PC-3 (cell line): ENCODE measurements around the gene BIN2. TPM values are rescaled to one million over a fixed set of nuclear protein-coding genes. Genes with fewer than 3 reads are reported as not detected.

Source experiments
- ATAC-seq: fragments of 200-7000 bp; cut with Tn5 transposase; 2 replicates; pipeline ENCODE4 v1.9.1; 2020; ENCODE audit warnings: mild to moderate bottlenecking, moderate library complexity
- BruUV-seq: library from RNA; stranded (reverse); fragments of 400-500 nt; replicated peaks from 2 replicates; lab custom pipeline; 2021; lab: Mats Ljungman, UMichigan
- CTCF ChIA-PET: fragments of 300-600 bp; sonication (Branson Sonifier 250); formaldehyde crosslinking; loops from one replicate; lab custom pipeline; 2022; ENCODE audit warnings: antibody characterized with exemption; lab: Charles Lee
- POLR2A ChIA-PET: fragments of 300-600 bp; sonication (Branson Sonifier 250); formaldehyde crosslinking; loops from one replicate; lab custom pipeline; 2022; ENCODE audit warnings: antibody characterized with exemption; ENCODE audit not compliant: unreplicated experiment; lab: Charles Lee
- DNase-seq: peaks from one replicate; pipeline ENCODE4 v3.0.0-alpha.2; 2015
- H2AFZ ChIP-seq: fragments of 300-600 bp; sonication (generic); 2 replicates; pipeline ENCODE4 v1.6.0; 2016; ENCODE audit warnings: antibody characterized with exemption, low read length
- H3F3A ChIP-seq: fragments of 300-600 bp; sonication (generic); one replicate; pipeline ENCODE4 v1.6.0; 2017; ENCODE audit warnings: antibody characterized with exemption, low read length, control low read depth, mild to moderate bottlenecking; ENCODE audit not compliant: unreplicated experiment
- H3K27ac ChIP-seq: fragments of 300-600 bp; sonication (generic); 2 replicates; pipeline ENCODE4 v1.5.1; 2016; ENCODE audit warnings: mild to moderate bottlenecking, low read length
- H3K27me3 ChIP-seq: fragments of 300-600 bp; sonication (generic); 2 replicates; pipeline ENCODE4 v1.6.1; 2016; ENCODE audit warnings: low read length, mixed read lengths
- H3K36me3 ChIP-seq: fragments of 300-600 bp; sonication (generic); 2 replicates; pipeline ENCODE4 v1.6.1; 2016; ENCODE audit warnings: low read depth, mixed run types, low read length, mixed read lengths
- H3K4me1 ChIP-seq: fragments of 300-600 bp; sonication (generic); 2 replicates; pipeline ENCODE4 v1.5.1; 2016; ENCODE audit warnings: low read length; ENCODE audit not compliant: insufficient read depth
- H3K4me2 ChIP-seq: fragments of 300-600 bp; sonication (generic); 2 replicates; pipeline ENCODE4 v1.6.0; 2016; ENCODE audit warnings: low read length
- H3K4me3 ChIP-seq: fragments of 300-600 bp; sonication (generic); 2 replicates; pipeline ENCODE4 v1.5.1; 2016; ENCODE audit warnings: mild to moderate bottlenecking, low read length, mixed read lengths
- H3K79me2 ChIP-seq: fragments of 300-600 bp; sonication (generic); 2 replicates; pipeline ENCODE4 v1.6.1; 2017; ENCODE audit warnings: low read length, mixed read lengths
- H3K9ac ChIP-seq: fragments of 300-600 bp; sonication (generic); 2 replicates; pipeline ENCODE4 v1.6.0; 2016; ENCODE audit warnings: mild to moderate bottlenecking, low read length
- H3K9me2 ChIP-seq: fragments of 300-600 bp; sonication (generic); replicated peaks from 2 replicates; pipeline ENCODE4 v1.6.1; 2016; ENCODE audit warnings: mixed run types, low read length, mixed read lengths
- H3K9me3 ChIP-seq: fragments of 300-600 bp; sonication (generic); 2 replicates; pipeline ENCODE4 v1.6.1; 2016; ENCODE audit warnings: low read length, mixed read lengths
- H4K20me1 ChIP-seq: fragments of 300-600 bp; sonication (generic); 2 replicates; pipeline ENCODE4 v1.6.1; 2016; ENCODE audit warnings: low read length, mixed read lengths
- EZH2 ChIP-seq: fragments of 300-600 bp; sonication (generic); IDR thresholded peaks from one replicate; pipeline ENCODE4 v1.6.1; 2017; ENCODE audit warnings: antibody characterized with exemption, mild to moderate bottlenecking, low read length; ENCODE audit not compliant: unreplicated experiment
- EZH2phosphoT487 ChIP-seq: fragments of 300-600 bp; sonication (generic); IDR thresholded peaks from 2 replicates; pipeline ENCODE4 v1.6.1; 2018; ENCODE audit warnings: mild to moderate bottlenecking, antibody characterized with exemption, low read length, borderline replicate concordance
- intact Hi-C: fragments of 100-400 bp; cut with micrococcal nuclease; formaldehyde crosslinking; loops from 2 replicates; pipeline ENCODE4 v1.9.0; 2023
- total RNA-seq: library from RNA; depleted of rRNA; stranded (reverse); fragments of >200 nt; gene quantifications from 2 replicates; pipeline ENCODE4 v1.2.3, GENCODE V29; 2014
- TF ChIP-seq, protein P1 (sequence below): fragments of 300-600 bp; sonication (generic); conservative IDR thresholded peaks from 2 replicates; pipeline ENCODE4 v1.5.1; 2017; ENCODE audit warnings: antibody characterized with exemption, low read depth, mild to moderate bottlenecking, low read length

Gene BIN2
- total RNA-seq, 1 experiment from 2014 or later: not detected

DNA sequence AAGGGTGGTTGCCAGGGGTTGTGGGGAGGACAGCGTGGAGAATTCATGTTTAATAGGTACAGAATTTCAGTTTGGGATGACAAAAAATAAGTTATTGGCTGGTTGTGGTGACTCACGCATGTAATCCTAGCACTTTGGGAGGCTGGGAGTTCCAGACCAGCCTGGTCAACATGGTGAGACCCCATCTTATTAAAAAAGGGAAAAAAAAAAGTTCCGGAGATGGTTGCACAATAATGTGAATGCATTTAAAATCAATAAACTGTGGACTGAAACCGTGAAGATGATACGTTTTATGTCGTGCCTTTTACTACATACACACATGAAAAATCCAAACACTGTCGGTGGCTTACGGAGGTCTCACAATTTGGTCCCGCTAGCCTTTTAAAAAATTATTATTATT is 46.7 kb upstream of the BIN2 start:
- Histone ChIP-seq H3K4me1 (peaks cover 42% of the 10 kb centered on the region), H3F3A (peaks cover 12% of the 10 kb centered on the region), H3K9ac (no peak overlapping the region), H3K27me3 (no peaks in the 10 kb centered on the region), H2AFZ (no peak overlapping the region), H3K27ac (no peak overlapping the region), H4K20me1 (no peaks in the 10 kb centered on the region), H3K9me2 (no peaks in the 10 kb centered on the region), H3K79me2 (peaks cover 14% of the 10 kb centered on the region), H3K36me3 (peaks cover 59% of the 10 kb centered on the region), H3K4me3 (no peak overlapping the region), H3K9me3 (no peaks in the 10 kb centered on the region), H3K4me2 (no peak overlapping the region)
- ChIA-PET CTCF (interaction anchor here (1.1 to 1.2 kb wide), 2 partner anchors 62 to 450 kb away, joined by 3 to 4 read pairs; no protein-coding TSS in a partner anchor), POLR2A (no interaction called here)
- ATAC-seq (no peak), DNase-seq (no peak)
- BruUV-seq: no TSS peak
- intact Hi-C loops: loop anchor here (1.0 to 5.0 kb wide), 4 partner anchors 16 to 162 kb away; partner anchors contain the start of gene SLC4A8
- no peak for TF ChIP-seq EZH2phosphoT487
- TF ChIP-seq, protein P1, sequence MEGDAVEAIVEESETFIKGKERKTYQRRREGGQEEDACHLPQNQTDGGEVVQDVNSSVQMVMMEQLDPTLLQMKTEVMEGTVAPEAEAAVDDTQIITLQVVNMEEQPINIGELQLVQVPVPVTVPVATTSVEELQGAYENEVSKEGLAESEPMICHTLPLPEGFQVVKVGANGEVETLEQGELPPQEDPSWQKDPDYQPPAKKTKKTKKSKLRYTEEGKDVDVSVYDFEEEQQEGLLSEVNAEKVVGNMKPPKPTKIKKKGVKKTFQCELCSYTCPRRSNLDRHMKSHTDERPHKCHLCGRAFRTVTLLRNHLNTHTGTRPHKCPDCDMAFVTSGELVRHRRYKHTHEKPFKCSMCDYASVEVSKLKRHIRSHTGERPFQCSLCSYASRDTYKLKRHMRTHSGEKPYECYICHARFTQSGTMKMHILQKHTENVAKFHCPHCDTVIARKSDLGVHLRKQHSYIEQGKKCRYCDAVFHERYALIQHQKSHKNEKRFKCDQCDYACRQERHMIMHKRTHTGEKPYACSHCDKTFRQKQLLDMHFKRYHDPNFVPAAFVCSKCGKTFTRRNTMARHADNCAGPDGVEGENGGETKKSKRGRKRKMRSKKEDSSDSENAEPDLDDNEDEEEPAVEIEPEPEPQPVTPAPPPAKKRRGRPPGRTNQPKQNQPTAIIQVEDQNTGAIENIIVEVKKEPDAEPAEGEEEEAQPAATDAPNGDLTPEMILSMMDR: no peak
- TF ChIP-seq EZH2: no peak

DNA sequence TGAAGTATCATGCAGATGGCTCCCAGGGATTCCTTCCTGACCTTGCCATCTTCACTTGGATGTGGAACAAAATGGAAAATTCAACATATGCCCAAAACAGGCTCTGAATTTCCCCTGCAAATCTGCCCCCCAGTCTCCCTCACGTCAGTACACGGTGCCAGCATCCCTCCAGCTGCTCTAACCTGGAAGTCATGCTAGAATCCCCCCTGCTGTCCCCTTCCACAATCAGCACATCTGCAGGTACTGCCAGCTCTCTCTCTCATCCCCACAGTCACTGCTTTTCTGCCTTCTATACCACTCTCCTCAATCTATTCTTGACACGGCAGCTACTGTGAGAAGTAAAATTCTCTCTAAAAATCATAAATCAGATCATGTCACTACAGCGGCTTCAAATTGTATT is 45.6 kb upstream of the BIN2 start:
- no peak overlapping the region for H3K4me3 ChIP-seq
- peak overlapping the region; percentile 1; the same call in 1 of the 2 replicates for H3K27ac ChIP-seq
- H2AFZ ChIP-seq: no peak overlapping the region
- no peak overlapping the region for H3K4me2 ChIP-seq
- H3K9ac ChIP-seq: no peak overlapping the region
- TF ChIP-seq EZH2phosphoT487: no peak
- no peak for TF ChIP-seq EZH2
- TF ChIP-seq, protein P1: no peak
- DNase-seq: no peak
- intact Hi-C loops: no loop called here
- peaks cover 12% of the 10 kb centered on the region for H3F3A ChIP-seq
- peaks cover 42% of the 10 kb centered on the region for H3K4me1 ChIP-seq
- H3K79me2 ChIP-seq: peaks cover 14% of the 10 kb centered on the region
- H4K20me1 ChIP-seq: no peaks in the 10 kb centered on the region
- no TSS peak for BruUV-seq
- H3K27me3 ChIP-seq: no peaks in the 10 kb centered on the region
- ChIA-PET CTCF (no interaction called here), POLR2A (no interaction called here)
- no peaks in the 10 kb centered on the region for H3K9me2 ChIP-seq
- H3K9me3 ChIP-seq: no peaks in the 10 kb centered on the region
- ATAC-seq: no peak
- peaks cover 51% of the 10 kb centered on the region for H3K36me3 ChIP-seq

DNA sequence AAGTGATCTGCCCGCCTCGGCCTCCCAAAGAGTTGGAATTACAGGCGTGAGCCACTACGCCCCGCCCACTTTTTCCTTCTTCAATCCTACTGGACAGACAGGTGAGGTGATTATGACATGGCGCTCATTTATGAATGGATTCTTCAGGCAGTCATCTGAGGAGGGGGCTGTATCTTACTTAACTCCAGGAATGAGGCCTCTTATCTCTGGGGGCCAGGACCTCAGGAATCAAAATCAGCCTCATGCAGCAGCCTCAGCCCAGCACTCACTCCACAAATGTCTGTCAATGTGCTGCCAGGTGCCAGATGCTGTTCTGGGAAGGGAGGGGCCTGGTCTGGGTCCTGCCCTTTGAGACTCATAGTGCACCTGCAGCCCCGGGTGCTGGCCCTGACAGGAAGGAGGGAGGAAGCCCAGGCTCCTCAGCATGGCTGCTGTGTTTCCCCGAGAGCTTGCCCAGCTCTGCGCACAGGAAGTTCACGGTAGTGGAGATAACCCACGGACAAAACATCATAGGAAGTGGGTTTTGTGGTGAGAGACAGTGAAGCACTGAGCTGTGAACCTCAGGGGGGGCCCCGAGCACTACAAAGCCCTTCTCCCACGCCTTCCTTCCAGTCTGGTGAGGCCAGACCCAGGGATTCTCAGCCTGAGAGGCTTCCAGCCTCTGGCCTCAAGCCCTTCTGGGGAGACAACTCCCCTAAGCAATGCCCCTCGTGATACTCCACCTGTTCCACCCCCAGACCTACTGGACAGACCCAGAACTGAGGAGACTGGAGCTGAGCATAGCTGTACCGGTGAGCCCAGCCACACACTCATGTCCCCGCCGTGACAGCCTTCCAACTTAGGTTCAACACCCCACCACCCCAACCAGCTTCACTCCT is 44.9 kb upstream of the BIN2 start:
- Histone ChIP-seq H3K79me2 (peaks cover 14% of the 10 kb centered on the region), H3K9me3 (no peaks in the 10 kb centered on the region), H3K9ac (no peak overlapping the region), H3F3A (peaks cover 12% of the 10 kb centered on the region), H3K4me3 (no peak overlapping the region), H3K36me3 (peaks cover 45% of the 10 kb centered on the region), H3K27ac (no peak overlapping the region), H4K20me1 (no peaks in the 10 kb centered on the region), H2AFZ (no peak overlapping the region), H3K4me2 (no peak overlapping the region), H3K9me2 (no peaks in the 10 kb centered on the region), H3K27me3 (no peaks in the 10 kb centered on the region), H3K4me1 (peaks cover 42% of the 10 kb centered on the region)
- no TSS peak for BruUV-seq
- ChIA-PET CTCF (interaction anchor here (0.5 kb wide), 1 partner anchor 50 kb away, joined by 3 read pairs; no protein-coding TSS in a partner anchor), POLR2A (no interaction called here)
- ATAC-seq: no peak
- intact Hi-C loops: no loop called here
- TF ChIP-seq EZH2 (no peak), EZH2phosphoT487 (no peak)
- TF ChIP-seq, protein P1: no peak
- DNase-seq: no peak
